Measurements from ENCODE around the gene RAP2A.

The RAP2A gene

GRCh38 chr13:97495678-97496077 is 61.7 kb downstream of the RAP2A start:
- DNase-seq (ENCODE audit: low read depth) = no peak

DNA sequence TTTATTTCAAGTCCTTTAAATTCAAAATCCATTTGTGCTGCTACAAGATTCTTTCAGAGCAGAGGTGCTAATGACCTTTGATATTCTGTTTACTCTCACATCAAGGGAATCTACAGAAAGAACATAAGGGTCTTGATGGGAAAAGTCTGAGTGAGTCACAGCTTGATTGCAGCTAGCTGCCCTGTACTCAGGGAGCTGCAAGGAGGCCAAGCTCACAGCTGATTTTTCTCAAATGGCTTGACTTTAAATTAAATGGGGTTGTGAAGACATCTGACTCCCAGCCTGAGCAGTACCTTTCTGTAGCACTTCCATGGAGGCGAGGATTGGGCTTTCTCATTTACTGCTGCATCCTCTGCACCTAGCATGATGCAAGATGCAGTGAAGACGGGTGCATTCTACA is 62.5 kb downstream of the RAP2A start:
- no peak for DNase-seq (ENCODE audit: low read depth)

DNA sequence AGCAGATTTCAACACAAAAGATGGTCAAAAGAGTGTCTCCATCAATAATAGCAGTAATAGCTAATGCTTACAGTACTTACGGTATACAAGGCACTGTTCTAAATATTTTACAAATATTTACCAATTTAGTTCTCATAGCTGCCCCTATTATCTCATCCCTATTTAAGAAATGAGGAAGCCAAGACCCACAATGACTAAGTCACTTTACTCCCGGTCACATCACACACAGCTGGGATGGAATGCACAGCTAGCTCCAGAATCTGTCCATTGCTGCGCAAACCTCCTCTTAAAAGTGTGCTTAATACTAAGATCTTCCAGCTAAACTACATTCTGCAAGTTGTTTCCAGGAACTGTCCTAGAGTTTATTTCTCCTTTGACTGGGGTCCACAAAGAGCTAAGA is 63.4 kb downstream of the RAP2A start:
- no peak for DNase-seq (ENCODE audit: low read depth)

DNA sequence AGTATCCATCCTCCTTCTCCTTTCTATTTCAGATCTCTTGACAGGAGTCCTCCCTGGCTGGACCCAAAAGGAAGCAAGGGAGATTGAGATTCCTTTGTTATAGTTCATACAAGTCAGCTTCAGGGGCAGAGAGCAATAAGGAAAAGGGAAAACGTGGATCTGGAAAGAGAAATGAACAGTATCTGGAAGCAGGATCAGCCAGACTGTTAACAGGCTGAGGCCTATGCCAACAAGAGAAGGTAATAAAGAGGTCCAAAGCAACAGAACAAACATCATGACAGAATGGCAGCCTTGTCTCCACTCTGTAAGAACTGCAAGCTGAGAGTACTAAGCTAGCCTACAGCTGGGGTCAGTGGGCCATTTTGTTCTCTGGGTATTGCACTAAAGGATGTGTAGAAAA is 64.5 kb downstream of the RAP2A start:
- no peak for DNase-seq (ENCODE audit: low read depth)

- no peak for DNase-seq (ENCODE audit: low read depth)
Measured at GRCh38 chr13:97499181-97499580, 65.2 kb downstream of the RAP2A start.

GRCh38 chr13:97502181-97502580 is 68.2 kb downstream of the RAP2A start:
- no peak for DNase-seq (ENCODE audit: low read depth)

DNA sequence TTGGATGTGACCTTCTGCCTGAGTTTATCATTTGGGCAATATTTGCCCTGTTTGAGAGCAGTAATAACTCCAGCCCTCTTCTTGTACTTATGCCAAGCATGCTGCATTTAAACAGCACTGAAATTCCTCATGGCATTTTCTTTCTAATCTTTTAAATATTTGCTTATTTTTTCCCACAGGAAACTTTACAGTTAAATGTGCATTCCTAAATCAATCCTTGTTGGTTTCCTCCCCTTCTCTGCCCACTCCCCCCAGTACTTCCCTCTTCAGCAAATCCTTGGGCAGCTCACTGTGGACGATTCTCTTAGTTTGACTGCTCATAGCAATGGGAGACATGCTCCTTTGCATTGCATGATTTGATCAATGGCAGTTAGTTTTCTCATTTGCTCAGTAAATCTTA is 68.7 kb downstream of the RAP2A start:
- no peak for DNase-seq (ENCODE audit: low read depth)

- no peak for DNase-seq (ENCODE audit: low read depth)
Measured at GRCh38 chr13:97505017-97505416, 71.0 kb downstream of the RAP2A start.

DNA sequence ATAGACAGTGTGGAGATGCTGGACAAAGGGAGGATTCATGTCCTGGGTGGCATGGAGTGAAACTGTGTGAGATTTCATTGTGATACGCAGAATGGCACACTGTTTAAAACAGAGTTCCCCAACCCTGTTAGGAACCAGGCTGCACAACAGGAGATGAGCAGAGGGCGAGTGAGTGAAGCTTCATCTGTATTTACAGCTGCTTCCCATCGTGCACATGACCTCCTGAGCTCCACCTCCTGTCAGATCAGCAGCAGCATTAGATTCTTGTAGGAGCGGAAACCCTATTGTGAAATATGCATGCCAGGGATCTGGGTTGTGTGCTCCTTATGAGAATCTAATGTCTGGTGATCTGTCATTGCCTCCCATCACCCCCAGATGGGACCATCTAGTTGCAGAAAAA is 72.5 kb downstream of the RAP2A start:
- DNase-seq (ENCODE audit: low read depth) = no peak

DNA sequence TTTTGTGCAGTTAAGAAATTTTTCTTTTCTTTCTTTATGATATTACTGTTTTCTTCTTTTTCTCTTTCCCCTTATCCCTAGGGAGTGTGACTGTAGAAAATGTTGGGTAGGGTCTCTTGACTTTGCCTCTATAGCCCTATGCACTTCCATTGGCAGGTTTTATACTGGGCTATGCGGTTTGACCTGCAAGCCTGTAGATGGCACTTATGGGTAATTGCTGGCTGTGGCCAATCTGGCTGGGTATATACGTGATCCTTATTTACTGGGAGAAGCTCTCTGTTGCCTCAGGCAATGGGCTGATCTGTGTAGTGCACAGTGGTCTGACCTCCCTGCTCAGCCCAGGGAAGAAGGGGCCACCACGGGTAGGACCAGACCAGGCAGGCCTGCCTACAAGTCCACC is 78.8 kb downstream of the RAP2A start:
- DNase-seq (ENCODE audit: low read depth) = no peak

GRCh38 chr13:97515643-97516042 is 81.7 kb downstream of the RAP2A start:
- DNase-seq (ENCODE audit: low read depth) = no peak

- DNase-seq (ENCODE audit: low read depth) = no peak
Measured at GRCh38 chr13:97517967-97518366, 84.0 kb downstream of the RAP2A start.

Measured in activated T-helper 9 cell treated with anti-CD3 and anti-CD28 coated beads, Interleukin-2, amount 50 U/mL, for 16 hours (primary cell).